OCI-LY1 (cell line): ENCODE results near the gene IRF2.

Experiments
- H2AFZ ChIP-seq: fragments of 200-600 bp; sonication (generic), shearing (Covaris generic); 2 replicates; pipeline ENCODE4 v1.6.0; 2014; ENCODE audit warnings: antibody characterized with exemption, mild to moderate bottlenecking, low read length
- H3F3A ChIP-seq: fragments of 200-600 bp; sonication (generic), shearing (Covaris generic); 2 replicates; pipeline ENCODE4 v1.6.0; 2014; ENCODE audit warnings: mild to moderate bottlenecking, antibody characterized with exemption, low read length, moderate library complexity; ENCODE audit not compliant: insufficient read depth
- H3K27ac ChIP-seq: fragments of 200-600 bp; sonication (generic); 2 replicates; pipeline ENCODE4 v1.5.1; 2014; ENCODE audit warnings: low read length, mixed run types, mild to moderate bottlenecking, low read depth; ENCODE audit not compliant: poor library complexity, severe bottlenecking
- H3K27me3 ChIP-seq: fragments of 200-600 bp; sonication (generic); 2 replicates; pipeline ENCODE4 v1.6.0; 2014; ENCODE audit warnings: antibody characterized with exemption, mild to moderate bottlenecking, low read length, moderate library complexity; ENCODE audit not compliant: insufficient read depth
- H3K36me3 ChIP-seq: fragments of 200-600 bp; sonication (generic); 2 replicates; pipeline ENCODE4 v1.6.1; 2014; ENCODE audit warnings: mild to moderate bottlenecking, antibody characterized with exemption, low read length, moderate library complexity, mixed read lengths; ENCODE audit not compliant: insufficient read depth
- H3K4me1 ChIP-seq: fragments of 200-600 bp; sonication (generic); 2 replicates; pipeline ENCODE4 v1.5.1; 2014; ENCODE audit warnings: mild to moderate bottlenecking, low read length, moderate library complexity; ENCODE audit not compliant: insufficient read depth, severe bottlenecking
- H3K4me2 ChIP-seq: fragments of 200-600 bp; sonication (generic), shearing (Covaris generic); 2 replicates; pipeline ENCODE4 v1.6.1; 2014; ENCODE audit warnings: low read length
- H3K4me3 ChIP-seq: fragments of 200-600 bp; sonication (generic); 2 replicates; pipeline ENCODE4 v1.5.1; 2014; ENCODE audit warnings: low read length, low read depth, mild to moderate bottlenecking, mixed read lengths; ENCODE audit not compliant: poor library complexity, severe bottlenecking
- H3K79me2 ChIP-seq: fragments of 200-600 bp; shearing (Covaris generic); 2 replicates; pipeline ENCODE4 v1.6.1; 2016; ENCODE audit warnings: mixed run types, low read length, mixed read lengths; ENCODE audit not compliant: insufficient read depth
- H3K9ac ChIP-seq: fragments of 200-600 bp; sonication (generic), shearing (Covaris generic); 2 replicates; pipeline ENCODE4 v1.6.1; 2014; ENCODE audit warnings: mild to moderate bottlenecking, low read length, mixed read lengths
- H3K9me2 ChIP-seq: fragments of 200-600 bp; sonication (generic), shearing (Covaris generic); 2 replicates; pipeline ENCODE4 v1.6.1; 2014; ENCODE audit warnings: low read depth, mild to moderate bottlenecking, low read length, mixed read lengths
- H3K9me3 ChIP-seq: fragments of 200-600 bp; shearing (Covaris generic); 2 replicates; pipeline ENCODE4 v1.6.1; 2014; ENCODE audit warnings: low read length, mixed read lengths
- H4K20me1 ChIP-seq: fragments of 200-600 bp; sonication (generic), shearing (Covaris generic); 2 replicates; pipeline ENCODE4 v1.6.0; 2016; ENCODE audit warnings: mild to moderate bottlenecking, low read length; ENCODE audit not compliant: insufficient read depth
- EZH2 ChIP-seq: fragments of 200-600 bp; sonication (generic), shearing (Covaris generic); IDR thresholded peaks from 2 replicates; pipeline ENCODE4 v1.8.0; 2017; ENCODE audit warnings: borderline replicate concordance, mixed run types, mild to moderate bottlenecking, antibody characterized with exemption, low read length, moderate library complexity, mixed read lengths
- TF ChIP-seq, protein P1 (sequence below): fragments of 200-600 bp; sonication (generic), shearing (Covaris generic); IDR thresholded peaks from 2 replicates; pipeline ENCODE4 v1.5.1; 2017; ENCODE audit warnings: mild to moderate bottlenecking, antibody characterized with exemption, low read length, moderate library complexity, mixed read lengths

The IRF2 gene

DNA sequence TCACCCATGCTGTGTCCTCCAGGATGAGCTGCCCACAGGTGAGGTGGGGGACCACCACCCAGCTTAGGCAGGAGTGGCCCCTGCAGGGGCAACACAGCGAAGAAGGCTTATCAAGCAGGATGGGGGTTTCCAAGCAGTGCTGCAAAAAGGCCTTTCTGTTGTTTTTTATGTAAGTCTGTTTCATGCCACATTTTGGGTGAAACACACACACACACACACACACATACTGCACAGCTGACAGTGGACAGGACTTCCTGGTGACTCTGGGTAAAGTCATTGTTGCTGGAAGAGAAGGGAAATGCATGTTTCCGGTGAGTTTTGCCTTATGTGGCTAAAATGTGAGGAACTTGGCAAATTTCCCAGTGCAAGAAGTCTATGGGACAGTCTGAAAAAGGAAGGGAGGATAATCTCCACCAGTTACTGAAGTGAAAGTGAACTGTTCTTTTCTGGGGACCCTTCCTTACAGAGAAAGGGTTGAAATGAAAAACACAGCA, 119.2 kb downstream of the IRF2 start:
- no peaks in the 10 kb centered on the region for H4K20me1 ChIP-seq
- H3K27ac ChIP-seq, result peak overlapping the region; percentile 62
- no peaks in the 10 kb centered on the region for H3K79me2 ChIP-seq
- no peak overlapping the region; the same call in 1 of the 2 replicates for H3K4me2 ChIP-seq
- H3K9me2 ChIP-seq, result no peaks in the 10 kb centered on the region
- no peak for TF ChIP-seq EZH2
- TF ChIP-seq, protein P1, sequence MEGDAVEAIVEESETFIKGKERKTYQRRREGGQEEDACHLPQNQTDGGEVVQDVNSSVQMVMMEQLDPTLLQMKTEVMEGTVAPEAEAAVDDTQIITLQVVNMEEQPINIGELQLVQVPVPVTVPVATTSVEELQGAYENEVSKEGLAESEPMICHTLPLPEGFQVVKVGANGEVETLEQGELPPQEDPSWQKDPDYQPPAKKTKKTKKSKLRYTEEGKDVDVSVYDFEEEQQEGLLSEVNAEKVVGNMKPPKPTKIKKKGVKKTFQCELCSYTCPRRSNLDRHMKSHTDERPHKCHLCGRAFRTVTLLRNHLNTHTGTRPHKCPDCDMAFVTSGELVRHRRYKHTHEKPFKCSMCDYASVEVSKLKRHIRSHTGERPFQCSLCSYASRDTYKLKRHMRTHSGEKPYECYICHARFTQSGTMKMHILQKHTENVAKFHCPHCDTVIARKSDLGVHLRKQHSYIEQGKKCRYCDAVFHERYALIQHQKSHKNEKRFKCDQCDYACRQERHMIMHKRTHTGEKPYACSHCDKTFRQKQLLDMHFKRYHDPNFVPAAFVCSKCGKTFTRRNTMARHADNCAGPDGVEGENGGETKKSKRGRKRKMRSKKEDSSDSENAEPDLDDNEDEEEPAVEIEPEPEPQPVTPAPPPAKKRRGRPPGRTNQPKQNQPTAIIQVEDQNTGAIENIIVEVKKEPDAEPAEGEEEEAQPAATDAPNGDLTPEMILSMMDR, result no peak
- no peaks in the 10 kb centered on the region for H3F3A ChIP-seq
- H3K27me3 ChIP-seq, result no peaks in the 10 kb centered on the region
- H3K36me3 ChIP-seq, result no peaks in the 10 kb centered on the region; the same call in 1 of the 2 replicates
- H3K4me1 ChIP-seq, result peaks cover 29% of the 10 kb centered on the region
- H3K9me3 ChIP-seq, result no peaks in the 10 kb centered on the region
- no peak overlapping the region for H3K4me3 ChIP-seq
- H2AFZ ChIP-seq, result no peak overlapping the region
- peak overlapping the region; percentile 28 for H3K9ac ChIP-seq

DNA sequence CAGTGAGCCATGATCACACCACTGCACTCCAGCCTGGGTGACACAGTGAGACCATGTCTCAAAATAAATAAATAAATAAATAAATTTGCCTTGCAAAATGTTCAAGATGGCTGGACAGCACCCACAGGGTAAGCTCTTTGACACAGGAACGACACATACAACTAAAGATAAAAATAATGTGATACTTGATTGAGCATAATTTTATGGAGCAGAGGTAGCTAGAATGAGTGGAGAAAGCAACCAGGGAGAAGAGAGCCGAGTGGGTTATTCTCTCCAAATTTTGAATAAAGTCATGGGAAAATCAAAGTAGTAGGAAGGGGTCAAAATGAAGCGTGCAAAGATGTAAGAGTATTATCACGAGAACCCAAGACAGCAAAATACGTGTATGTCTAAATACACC, 121.5 kb downstream of the IRF2 start:
- Histone ChIP-seq H3K9me2 (no peaks in the 10 kb centered on the region), H3K36me3 (no peaks in the 10 kb centered on the region; the same call in 1 of the 2 replicates), H3K27me3 (no peaks in the 10 kb centered on the region), H3K79me2 (no peaks in the 10 kb centered on the region), H4K20me1 (no peaks in the 10 kb centered on the region), H3K27ac (peak overlapping the region; percentile 71), H2AFZ (no peak overlapping the region), H3K9ac (peak overlapping the region; percentile 31; the same call in 1 of the 2 replicates), H3K4me3 (no peak overlapping the region), H3K4me2 (0 out of 2 replicates have a peak overlapping the region, but pooled peaks have one; percentile 46), H3K9me3 (no peaks in the 10 kb centered on the region), H3K4me1 (peaks cover 42% of the 10 kb centered on the region), H3F3A (no peaks in the 10 kb centered on the region)
- no peak for TF ChIP-seq EZH2
- TF ChIP-seq, protein P1, result no peak

DNA sequence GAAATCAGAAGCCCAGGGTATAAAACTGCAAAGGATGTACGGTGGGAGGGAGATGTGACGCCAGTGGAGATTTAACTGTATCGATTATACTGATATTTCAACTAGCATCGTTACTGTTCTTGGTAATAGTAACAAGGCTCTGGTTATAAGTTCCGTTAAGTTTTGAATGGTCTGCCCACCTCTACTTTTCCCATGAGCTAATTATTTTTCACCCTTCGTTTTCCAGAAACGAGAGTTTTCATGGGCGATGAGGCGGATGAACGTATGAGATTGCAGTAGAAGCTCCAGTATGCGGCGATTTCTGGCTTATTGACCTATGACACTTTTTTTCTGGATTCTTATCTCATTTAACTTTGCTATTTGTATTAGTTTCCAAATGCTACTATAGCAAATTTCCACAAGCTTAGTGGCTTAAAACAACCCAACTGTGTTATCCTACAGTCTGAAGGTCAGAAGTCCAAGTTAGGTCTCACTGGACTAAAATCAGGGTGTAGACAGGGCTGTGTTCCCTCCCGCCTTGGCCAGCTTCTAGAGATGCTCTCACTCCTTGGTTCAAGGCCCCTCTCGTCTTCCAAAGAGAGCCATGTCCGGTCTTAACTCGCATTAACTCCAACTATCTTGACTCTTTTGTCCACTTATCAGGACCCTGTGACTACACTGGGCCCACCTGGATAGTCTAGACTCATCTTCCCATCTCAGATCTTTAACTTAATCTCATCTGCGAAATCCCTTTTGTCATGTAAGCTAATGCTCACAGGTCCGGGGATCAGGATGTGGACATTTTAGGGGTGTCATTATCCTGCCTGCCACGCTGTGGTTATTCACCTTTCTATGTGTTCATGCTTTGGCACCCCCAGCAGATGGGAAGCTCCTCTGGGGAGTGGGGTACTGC, 122.5 kb downstream of the IRF2 start:
- Histone ChIP-seq H3K4me3 (no peak overlapping the region), H3F3A (no peaks in the 10 kb centered on the region), H3K9me2 (no peaks in the 10 kb centered on the region), H3K4me2 (no peak overlapping the region), H3K36me3 (no peaks in the 10 kb centered on the region; the same call in 1 of the 2 replicates), H3K27me3 (no peaks in the 10 kb centered on the region), H3K4me1 (peaks cover 53% of the 10 kb centered on the region), H3K27ac (no peak overlapping the region), H3K9ac (no peak overlapping the region), H2AFZ (no peak overlapping the region), H4K20me1 (no peaks in the 10 kb centered on the region), H3K79me2 (no peaks in the 10 kb centered on the region), H3K9me3 (no peaks in the 10 kb centered on the region)
- TF ChIP-seq EZH2, result no peak
- TF ChIP-seq, protein P1, result no peak
